HEK293 (cell line): ENCODE data around the gene CEP104.
A peak's percentile ranks its signal among the peaks of the same experiment; 100 is the strongest.

Experiments used
- GLIS2 ChIP-seq: fragments of 450-650 bp; formaldehyde crosslinking; IDR thresholded peaks from 2 replicates; pipeline ENCODE4 v1.5.1; 2016; ENCODE audit warnings: missing biosample characterization, missing genetic modification characterization
- HOXD13 ChIP-seq: sonication (generic); formaldehyde crosslinking; IDR thresholded peaks from 2 replicates; pipeline ENCODE4 v1.8.0; 2022; ENCODE audit warnings: missing genetic modification reagents, borderline replicate concordance
- KLF1 ChIP-seq: fragments of 450-650 bp; formaldehyde crosslinking; IDR thresholded peaks from 2 replicates; pipeline ENCODE4 v1.5.1; 2016; ENCODE audit warnings: missing biosample characterization, missing genetic modification characterization
- MZF1 ChIP-seq: fragments of 450-650 bp; formaldehyde crosslinking; IDR thresholded peaks from 2 replicates; pipeline ENCODE4 v1.5.1; 2017; ENCODE audit warnings: missing biosample characterization, missing genetic modification characterization, borderline replicate concordance
- SP7 ChIP-seq: fragments of 450-650 bp; formaldehyde crosslinking; IDR thresholded peaks from 2 replicates; pipeline ENCODE4 v1.5.1; 2016; ENCODE audit warnings: missing biosample characterization, missing genetic modification characterization
- YY1 ChIP-seq: fragments of 450-650 bp; formaldehyde crosslinking; IDR thresholded peaks from 2 replicates; pipeline ENCODE4 v1.5.1; 2018; ENCODE audit warnings: missing biosample characterization, missing genetic modification characterization
- ZBTB48 ChIP-seq: fragments of 450-650 bp; formaldehyde crosslinking; IDR thresholded peaks from 2 replicates; pipeline ENCODE4 v1.5.1; 2016; ENCODE audit warnings: missing biosample characterization, missing genetic modification characterization
- ZNF155 ChIP-seq: fragments of 450-650 bp; formaldehyde crosslinking; IDR thresholded peaks from 2 replicates; pipeline ENCODE4 v1.5.1; 2016; ENCODE audit warnings: missing biosample characterization, missing genetic modification characterization
- ZNF19 ChIP-seq: fragments of 450-650 bp; formaldehyde crosslinking; IDR thresholded peaks from 2 replicates; pipeline ENCODE4; 2016; ENCODE audit warnings: missing biosample characterization, missing genetic modification characterization, low read depth
- ZNF23 ChIP-seq: fragments of 450-650 bp; formaldehyde crosslinking; IDR thresholded peaks from 2 replicates; pipeline ENCODE4 v1.5.1; 2016; ENCODE audit warnings: missing biosample characterization, missing genetic modification characterization, borderline replicate concordance
- ZNF248 ChIP-seq: fragments of 450-650 bp; formaldehyde crosslinking; IDR thresholded peaks from 2 replicates; pipeline ENCODE4 v1.5.1; 2017; ENCODE audit warnings: missing biosample characterization, missing genetic modification characterization
- ZNF266 ChIP-seq: fragments of 450-650 bp; formaldehyde crosslinking; IDR thresholded peaks from 2 replicates; pipeline ENCODE4 v1.5.1; 2016; ENCODE audit warnings: missing biosample characterization, missing genetic modification characterization, low read depth
- ZNF274 ChIP-seq, 2 experiments: fragments of 200-500 bp in 1 of 2; fragments of 450-650 bp in 1 of 2; sonication (Bioruptor generic) in 1 of 2; formaldehyde crosslinking in 1 of 2; IDR thresholded peaks; 2 replicates each; pipeline versions ENCODE4 v1.5.1 to v1.6.1; 2014 to 2016; ENCODE audit warnings: borderline replicate concordance in 1 of 2, inconsistent platforms in 1 of 2, low read length in 1 of 2, missing biosample characterization in 1 of 2, missing genetic modification characterization in 1 of 2
- ZNF37A ChIP-seq: fragments of 450-650 bp; IDR thresholded peaks from 2 replicates; pipeline ENCODE4 v1.5.1; 2018; ENCODE audit warnings: missing biosample characterization, missing genetic modification characterization
- ZNF514 ChIP-seq: fragments of 450-650 bp; formaldehyde crosslinking; IDR thresholded peaks from 2 replicates; pipeline ENCODE4 v1.5.1; 2016; ENCODE audit warnings: missing biosample characterization, missing genetic modification characterization
- ZNF560 ChIP-seq: fragments of 450-650 bp; formaldehyde crosslinking; IDR thresholded peaks from 2 replicates; pipeline ENCODE4 v1.5.1; 2017; ENCODE audit warnings: missing biosample characterization, missing genetic modification characterization, borderline replicate concordance
- ZNF660 ChIP-seq: fragments of 450-650 bp; IDR thresholded peaks from 2 replicates; pipeline ENCODE4 v1.5.1; 2018; ENCODE audit warnings: missing biosample characterization, mild to moderate bottlenecking, missing genetic modification characterization
- ZNF664 ChIP-seq: fragments of 450-650 bp; formaldehyde crosslinking; IDR thresholded peaks from 2 replicates; pipeline ENCODE4 v1.5.1; 2016; ENCODE audit warnings: missing biosample characterization, missing genetic modification characterization
- ZNF837 ChIP-seq: fragments of 450-650 bp; formaldehyde crosslinking; IDR thresholded peaks from 2 replicates; pipeline ENCODE4 v1.5.1; 2016; ENCODE audit warnings: missing biosample characterization, missing genetic modification characterization
- TF ChIP-seq, protein P1 (sequence below): fragments of 450-650 bp; formaldehyde crosslinking; IDR thresholded peaks from 2 replicates; pipeline ENCODE4 v1.5.1; 2016; ENCODE audit warnings: missing biosample characterization, missing genetic modification characterization, low read depth
- TF ChIP-seq, protein P2 (sequence below): fragments of 450-650 bp; formaldehyde crosslinking; IDR thresholded peaks from 2 replicates; pipeline ENCODE4 v1.5.1; 2016; ENCODE audit warnings: missing biosample characterization, missing genetic modification characterization, borderline replicate concordance
- TF ChIP-seq, protein P3 (sequence below): fragments of 450-650 bp; IDR thresholded peaks from 2 replicates; pipeline ENCODE4 v1.5.1; 2018; ENCODE audit warnings: missing biosample characterization, missing genetic modification characterization
- TF ChIP-seq, protein P4 (sequence below): fragments of 450-650 bp; formaldehyde crosslinking; IDR thresholded peaks from 2 replicates; pipeline ENCODE4 v1.5.1; 2016; ENCODE audit warnings: missing biosample characterization, missing genetic modification characterization
- TF ChIP-seq, protein P5 (sequence below): fragments of 450-650 bp; formaldehyde crosslinking; conservative IDR thresholded peaks from 2 replicates; pipeline ENCODE4 v1.5.1; 2016; ENCODE audit warnings: low read depth, missing biosample characterization, missing genetic modification characterization

CEP104 gene

DNA sequence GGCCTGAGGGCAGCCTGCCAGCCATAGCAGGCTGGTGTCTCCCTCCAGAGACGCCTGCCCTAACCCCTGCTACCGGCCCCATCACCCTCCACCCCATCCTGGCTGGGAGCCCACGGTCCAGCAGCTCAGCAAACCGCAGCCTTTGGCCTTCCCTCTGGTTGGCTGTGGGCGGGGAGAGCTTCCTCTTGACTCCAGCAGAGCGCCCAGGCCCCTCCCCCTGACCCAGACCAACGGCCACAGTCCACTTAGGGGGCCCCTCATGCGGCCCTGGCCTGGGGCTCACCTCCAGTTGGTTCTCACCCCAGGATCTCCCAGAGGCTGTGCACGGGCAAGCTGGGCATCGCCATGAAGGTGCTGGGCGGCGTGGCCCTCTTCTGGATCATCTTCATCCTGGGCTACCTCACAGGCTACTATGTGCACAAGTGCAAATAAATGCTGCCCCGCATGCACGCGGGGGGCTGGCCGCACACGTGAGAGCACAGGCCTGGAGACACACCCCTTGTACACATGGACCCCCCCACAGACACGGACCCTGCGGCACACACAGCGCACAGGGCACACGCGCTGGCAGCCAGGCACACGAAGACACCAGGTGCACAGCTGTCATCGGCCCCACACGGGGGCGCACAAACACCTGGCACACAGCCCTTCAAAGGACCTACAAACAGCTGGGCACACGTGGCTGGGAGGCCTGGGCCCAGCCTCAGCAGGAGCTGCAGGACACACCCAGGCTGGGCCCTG is 81.4 kb downstream of the CEP104 start (continued):
- TF ChIP-seq ZNF560 (tag by site-specific recombination) (no peak), ZBTB48 (tag by site-specific recombination) (peak; percentile 32; the same call in 1 of the 2 replicates), MZF1 (tag by site-specific recombination) (no peak), ZNF248 (tag by site-specific recombination) (no peak), YY1 (no peak), ZNF19 (no peak), HOXD13 (CRISPR knock-in tag) (no peak), GLIS2 (tag by site-specific recombination) (peak; percentile 66), ZNF514 (tag by site-specific recombination) (no peak), SP7 (peak; percentile 34; the same call in 1 of the 2 replicates), ZNF274 (IDR thresholded peaks at IDR 0.05; ENCODE audit: low read length) (no peak), ZNF274 (tag by site-specific recombination; IDR thresholded peaks at IDR 0.05; ENCODE audit: borderline replicate concordance) (no peak), ZNF23 (no peak), ZNF37A (tag by site-specific recombination) (no peak), KLF1 (tag by site-specific recombination) (peak; percentile 81), ZNF664 (tag by site-specific recombination) (no peak), ZNF837 (tag by site-specific recombination) (no peak), ZNF660 (no peak), ZNF155 (tag by site-specific recombination) (no peak), ZNF266 (tag by site-specific recombination) (no peak)
- TF ChIP-seq, protein P1, sequence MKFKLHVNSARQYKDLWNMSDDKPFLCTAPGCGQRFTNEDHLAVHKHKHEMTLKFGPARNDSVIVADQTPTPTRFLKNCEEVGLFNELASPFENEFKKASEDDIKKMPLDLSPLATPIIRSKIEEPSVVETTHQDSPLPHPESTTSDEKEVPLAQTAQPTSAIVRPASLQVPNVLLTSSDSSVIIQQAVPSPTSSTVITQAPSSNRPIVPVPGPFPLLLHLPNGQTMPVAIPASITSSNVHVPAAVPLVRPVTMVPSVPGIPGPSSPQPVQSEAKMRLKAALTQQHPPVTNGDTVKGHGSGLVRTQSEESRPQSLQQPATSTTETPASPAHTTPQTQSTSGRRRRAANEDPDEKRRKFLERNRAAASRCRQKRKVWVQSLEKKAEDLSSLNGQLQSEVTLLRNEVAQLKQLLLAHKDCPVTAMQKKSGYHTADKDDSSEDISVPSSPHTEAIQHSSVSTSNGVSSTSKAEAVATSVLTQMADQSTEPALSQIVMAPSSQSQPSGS (tag by site-specific recombination), result no peak
- TF ChIP-seq, protein P2, sequence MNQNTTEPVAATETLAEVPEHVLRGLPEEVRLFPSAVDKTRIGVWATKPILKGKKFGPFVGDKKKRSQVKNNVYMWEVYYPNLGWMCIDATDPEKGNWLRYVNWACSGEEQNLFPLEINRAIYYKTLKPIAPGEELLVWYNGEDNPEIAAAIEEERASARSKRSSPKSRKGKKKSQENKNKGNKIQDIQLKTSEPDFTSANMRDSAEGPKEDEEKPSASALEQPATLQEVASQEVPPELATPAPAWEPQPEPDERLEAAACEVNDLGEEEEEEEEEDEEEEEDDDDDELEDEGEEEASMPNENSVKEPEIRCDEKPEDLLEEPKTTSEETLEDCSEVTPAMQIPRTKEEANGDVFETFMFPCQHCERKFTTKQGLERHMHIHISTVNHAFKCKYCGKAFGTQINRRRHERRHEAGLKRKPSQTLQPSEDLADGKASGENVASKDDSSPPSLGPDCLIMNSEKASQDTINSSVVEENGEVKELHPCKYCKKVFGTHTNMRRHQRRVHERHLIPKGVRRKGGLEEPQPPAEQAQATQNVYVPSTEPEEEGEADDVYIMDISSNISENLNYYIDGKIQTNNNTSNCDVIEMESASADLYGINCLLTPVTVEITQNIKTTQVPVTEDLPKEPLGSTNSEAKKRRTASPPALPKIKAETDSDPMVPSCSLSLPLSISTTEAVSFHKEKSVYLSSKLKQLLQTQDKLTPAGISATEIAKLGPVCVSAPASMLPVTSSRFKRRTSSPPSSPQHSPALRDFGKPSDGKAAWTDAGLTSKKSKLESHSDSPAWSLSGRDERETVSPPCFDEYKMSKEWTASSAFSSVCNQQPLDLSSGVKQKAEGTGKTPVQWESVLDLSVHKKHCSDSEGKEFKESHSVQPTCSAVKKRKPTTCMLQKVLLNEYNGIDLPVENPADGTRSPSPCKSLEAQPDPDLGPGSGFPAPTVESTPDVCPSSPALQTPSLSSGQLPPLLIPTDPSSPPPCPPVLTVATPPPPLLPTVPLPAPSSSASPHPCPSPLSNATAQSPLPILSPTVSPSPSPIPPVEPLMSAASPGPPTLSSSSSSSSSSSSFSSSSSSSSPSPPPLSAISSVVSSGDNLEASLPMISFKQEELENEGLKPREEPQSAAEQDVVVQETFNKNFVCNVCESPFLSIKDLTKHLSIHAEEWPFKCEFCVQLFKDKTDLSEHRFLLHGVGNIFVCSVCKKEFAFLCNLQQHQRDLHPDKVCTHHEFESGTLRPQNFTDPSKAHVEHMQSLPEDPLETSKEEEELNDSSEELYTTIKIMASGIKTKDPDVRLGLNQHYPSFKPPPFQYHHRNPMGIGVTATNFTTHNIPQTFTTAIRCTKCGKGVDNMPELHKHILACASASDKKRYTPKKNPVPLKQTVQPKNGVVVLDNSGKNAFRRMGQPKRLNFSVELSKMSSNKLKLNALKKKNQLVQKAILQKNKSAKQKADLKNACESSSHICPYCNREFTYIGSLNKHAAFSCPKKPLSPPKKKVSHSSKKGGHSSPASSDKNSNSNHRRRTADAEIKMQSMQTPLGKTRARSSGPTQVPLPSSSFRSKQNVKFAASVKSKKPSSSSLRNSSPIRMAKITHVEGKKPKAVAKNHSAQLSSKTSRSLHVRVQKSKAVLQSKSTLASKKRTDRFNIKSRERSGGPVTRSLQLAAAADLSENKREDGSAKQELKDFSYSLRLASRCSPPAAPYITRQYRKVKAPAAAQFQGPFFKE (tag by site-specific recombination), result no peak
- TF ChIP-seq, protein P3, sequence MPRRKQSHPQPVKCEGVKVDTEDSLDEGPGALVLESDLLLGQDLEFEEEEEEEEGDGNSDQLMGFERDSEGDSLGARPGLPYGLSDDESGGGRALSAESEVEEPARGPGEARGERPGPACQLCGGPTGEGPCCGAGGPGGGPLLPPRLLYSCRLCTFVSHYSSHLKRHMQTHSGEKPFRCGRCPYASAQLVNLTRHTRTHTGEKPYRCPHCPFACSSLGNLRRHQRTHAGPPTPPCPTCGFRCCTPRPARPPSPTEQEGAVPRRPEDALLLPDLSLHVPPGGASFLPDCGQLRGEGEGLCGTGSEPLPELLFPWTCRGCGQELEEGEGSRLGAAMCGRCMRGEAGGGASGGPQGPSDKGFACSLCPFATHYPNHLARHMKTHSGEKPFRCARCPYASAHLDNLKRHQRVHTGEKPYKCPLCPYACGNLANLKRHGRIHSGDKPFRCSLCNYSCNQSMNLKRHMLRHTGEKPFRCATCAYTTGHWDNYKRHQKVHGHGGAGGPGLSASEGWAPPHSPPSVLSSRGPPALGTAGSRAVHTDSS (tag by site-specific recombination), result no peak; the same call in 1 of the 2 replicates
- TF ChIP-seq, protein P4, sequence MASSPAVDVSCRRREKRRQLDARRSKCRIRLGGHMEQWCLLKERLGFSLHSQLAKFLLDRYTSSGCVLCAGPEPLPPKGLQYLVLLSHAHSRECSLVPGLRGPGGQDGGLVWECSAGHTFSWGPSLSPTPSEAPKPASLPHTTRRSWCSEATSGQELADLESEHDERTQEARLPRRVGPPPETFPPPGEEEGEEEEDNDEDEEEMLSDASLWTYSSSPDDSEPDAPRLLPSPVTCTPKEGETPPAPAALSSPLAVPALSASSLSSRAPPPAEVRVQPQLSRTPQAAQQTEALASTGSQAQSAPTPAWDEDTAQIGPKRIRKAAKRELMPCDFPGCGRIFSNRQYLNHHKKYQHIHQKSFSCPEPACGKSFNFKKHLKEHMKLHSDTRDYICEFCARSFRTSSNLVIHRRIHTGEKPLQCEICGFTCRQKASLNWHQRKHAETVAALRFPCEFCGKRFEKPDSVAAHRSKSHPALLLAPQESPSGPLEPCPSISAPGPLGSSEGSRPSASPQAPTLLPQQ (tag by site-specific recombination), result peak; percentile 97
- TF ChIP-seq, protein P5, sequence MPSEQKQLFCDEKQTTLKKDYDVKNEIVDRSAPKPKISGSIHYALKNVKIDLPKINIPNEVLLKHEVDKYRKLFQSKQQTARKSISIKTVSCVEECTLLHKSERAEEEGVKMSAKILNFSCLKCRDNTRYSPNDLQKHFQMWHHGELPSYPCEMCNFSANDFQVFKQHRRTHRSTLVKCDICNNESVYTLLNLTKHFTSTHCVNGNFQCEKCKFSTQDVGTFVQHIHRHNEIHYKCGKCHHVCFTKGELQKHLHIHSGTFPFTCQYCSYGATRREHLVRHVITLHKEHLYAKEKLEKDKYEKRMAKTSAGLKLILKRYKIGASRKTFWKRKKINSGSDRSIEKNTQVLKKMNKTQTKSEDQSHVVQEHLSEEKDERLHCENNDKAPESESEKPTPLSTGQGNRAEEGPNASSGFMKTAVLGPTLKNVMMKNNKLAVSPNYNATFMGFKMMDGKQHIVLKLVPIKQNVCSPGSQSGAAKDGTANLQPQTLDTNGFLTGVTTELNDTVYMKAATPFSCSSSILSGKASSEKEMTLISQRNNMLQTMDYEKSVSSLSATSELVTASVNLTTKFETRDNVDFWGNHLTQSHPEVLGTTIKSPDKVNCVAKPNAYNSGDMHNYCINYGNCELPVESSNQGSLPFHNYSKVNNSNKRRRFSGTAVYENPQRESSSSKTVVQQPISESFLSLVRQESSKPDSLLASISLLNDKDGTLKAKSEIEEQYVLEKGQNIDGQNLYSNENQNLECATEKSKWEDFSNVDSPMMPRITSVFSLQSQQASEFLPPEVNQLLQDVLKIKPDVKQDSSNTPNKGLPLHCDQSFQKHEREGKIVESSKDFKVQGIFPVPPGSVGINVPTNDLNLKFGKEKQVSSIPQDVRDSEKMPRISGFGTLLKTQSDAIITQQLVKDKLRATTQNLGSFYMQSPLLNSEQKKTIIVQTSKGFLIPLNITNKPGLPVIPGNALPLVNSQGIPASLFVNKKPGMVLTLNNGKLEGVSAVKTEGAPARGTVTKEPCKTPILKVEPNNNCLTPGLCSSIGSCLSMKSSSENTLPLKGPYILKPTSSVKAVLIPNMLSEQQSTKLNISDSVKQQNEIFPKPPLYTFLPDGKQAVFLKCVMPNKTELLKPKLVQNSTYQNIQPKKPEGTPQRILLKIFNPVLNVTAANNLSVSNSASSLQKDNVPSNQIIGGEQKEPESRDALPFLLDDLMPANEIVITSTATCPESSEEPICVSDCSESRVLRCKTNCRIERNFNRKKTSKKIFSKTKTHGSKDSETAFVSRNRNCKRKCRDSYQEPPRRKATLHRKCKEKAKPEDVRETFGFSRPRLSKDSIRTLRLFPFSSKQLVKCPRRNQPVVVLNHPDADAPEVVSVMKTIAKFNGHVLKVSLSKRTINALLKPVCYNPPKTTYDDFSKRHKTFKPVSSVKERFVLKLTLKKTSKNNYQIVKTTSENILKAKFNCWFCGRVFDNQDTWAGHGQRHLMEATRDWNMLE, result no peak
